ENCODE measurements around the gene PXK.
A peak's percentile ranks its signal among the peaks of the same experiment; 100 is the strongest.

DNA sequence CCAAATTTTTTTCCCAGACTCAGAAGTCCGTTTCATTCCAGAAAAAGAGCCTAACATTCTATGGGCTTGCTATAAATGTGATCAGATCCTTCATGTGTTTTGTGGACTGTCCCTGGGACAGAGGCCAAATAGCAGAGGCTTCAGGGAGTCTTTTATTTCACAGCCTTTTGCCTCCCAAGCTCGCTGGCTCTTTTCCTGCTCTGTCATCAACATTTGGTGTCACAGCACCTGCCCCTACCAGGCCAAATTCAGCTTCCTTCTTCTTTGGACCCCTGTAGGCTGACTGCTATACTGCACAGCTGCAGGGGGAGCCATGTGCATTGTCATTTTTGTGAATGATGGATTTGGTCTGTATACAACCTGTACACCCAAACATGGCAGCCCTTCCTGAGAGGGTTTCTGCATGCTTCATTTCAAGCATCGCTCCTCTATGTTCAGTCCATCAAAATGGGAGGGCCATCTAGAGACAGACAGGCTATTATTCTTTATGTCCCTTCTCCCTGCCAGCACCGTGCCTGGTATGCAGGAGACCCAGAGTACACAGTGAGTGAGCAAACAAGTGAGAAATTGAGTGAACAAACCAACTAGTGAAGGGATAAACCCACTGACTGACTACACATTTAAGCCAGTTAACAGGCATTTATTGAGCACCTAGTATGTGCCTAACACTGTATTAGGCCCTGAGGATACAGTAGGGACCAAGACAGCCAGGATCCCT is 44.5 kb upstream of the PXK start:
- TF ChIP-seq, protein P1, sequence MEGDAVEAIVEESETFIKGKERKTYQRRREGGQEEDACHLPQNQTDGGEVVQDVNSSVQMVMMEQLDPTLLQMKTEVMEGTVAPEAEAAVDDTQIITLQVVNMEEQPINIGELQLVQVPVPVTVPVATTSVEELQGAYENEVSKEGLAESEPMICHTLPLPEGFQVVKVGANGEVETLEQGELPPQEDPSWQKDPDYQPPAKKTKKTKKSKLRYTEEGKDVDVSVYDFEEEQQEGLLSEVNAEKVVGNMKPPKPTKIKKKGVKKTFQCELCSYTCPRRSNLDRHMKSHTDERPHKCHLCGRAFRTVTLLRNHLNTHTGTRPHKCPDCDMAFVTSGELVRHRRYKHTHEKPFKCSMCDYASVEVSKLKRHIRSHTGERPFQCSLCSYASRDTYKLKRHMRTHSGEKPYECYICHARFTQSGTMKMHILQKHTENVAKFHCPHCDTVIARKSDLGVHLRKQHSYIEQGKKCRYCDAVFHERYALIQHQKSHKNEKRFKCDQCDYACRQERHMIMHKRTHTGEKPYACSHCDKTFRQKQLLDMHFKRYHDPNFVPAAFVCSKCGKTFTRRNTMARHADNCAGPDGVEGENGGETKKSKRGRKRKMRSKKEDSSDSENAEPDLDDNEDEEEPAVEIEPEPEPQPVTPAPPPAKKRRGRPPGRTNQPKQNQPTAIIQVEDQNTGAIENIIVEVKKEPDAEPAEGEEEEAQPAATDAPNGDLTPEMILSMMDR (conservative IDR thresholded peaks at IDR 0.05 in 1 of 2, IDR thresholded peaks at IDR 0.05 in 1 of 2; ENCODE audit: low read depth in 1 of 2, low read length in 2 of 2), result peak in 1 of 2 donors; percentile 4
- no peak for TF ChIP-seq EZH2 (IDR thresholded peaks at IDR 0.05; ENCODE audit: low read length, missing control alignments)

Data from fibroblast of lung (primary cell).